HG02759 (cell line): ENCODE results near the gene ME1.
"Not testable (repeated sequence)": the region's sequence is repeated elsewhere in the genome, so short reads cannot be mapped to it uniquely, and the experiment has no call there.

ENCODE experiments used
- ATAC-seq: cut with Tn5 transposase; IDR thresholded peaks from one replicate; pipeline ENCODE4 v1.9.1; 2021; ENCODE audit warnings: mild to moderate bottlenecking, moderate library complexity; ENCODE audit not compliant: unreplicated experiment

ME1 gene

DNA sequence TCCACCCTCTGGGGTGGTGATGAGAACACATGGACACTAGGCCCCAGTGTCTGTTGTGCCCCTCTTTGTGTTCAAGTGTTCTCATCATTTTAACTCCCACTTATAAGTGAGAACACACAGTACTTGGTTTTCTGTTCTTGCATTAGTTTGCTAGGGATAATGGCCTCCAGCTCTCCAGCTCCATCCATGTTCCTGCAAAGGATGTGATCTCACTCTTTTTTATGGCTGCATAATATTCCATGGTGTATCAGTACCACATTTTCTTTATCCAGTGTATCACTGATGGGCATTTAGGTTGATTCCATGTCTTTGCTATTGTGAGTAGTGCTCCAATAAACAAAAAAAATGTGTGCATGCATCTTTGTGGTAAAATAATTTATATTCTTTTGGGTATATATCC, 170.3 kb downstream of the ME1 start:
- ATAC-seq: no peak

DNA sequence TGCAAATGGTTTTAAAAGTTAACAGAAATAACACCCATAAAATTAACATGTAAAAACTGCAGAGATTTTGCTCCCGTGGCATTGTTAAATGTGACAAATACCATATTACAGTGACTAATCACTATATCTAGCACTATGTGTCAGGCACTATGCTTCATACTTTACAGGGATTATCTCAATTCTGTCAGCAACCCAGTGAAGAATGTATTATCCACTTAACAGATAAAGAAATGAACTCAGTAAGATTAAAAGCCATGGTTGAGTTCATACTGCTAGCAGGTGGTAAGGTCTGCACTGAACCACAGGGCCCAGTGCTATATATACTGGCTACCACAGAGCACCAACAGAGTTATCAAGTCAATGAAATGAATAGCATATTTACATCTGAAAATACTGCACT, 172.3 kb downstream of the ME1 start:
- ATAC-seq: no peak

DNA sequence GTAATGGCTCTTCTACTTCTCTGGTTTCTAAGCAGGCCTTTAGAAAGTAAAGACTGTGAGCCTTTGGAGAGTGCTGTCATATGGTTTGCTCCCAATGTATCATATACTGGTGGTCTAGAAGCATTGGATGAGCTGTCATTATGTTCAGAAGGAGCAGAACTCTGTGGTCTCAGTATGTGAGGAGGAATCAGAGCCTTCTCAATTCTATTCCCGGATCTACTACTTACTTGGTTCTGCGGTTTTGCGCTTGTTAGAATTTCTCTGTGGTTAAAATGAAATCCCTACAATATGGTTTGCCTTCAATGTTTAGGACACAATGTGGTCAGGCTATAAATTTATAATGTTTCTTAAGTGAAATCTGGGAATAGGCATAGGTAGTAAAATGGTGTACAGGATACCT, 173.1 kb downstream of the ME1 start:
- ATAC-seq: no peak

DNA sequence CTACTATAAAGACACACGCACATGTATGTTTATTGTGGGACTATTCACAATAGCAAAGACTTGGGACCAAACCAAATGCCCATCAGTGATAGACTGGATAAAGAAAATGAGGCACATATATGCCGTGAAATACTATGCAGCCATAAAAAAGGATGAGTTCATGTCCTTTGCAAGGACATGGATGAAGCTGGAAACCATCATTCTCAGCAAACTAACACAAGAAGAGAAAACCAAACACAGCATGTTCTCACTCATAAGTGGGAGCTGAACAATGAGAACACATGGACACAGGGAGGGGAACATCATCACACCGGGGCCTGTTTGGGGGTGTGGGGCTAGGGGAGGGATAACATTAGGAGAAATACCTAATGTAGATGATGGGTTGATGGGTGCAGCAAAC, 174.1 kb downstream of the ME1 start:
- ATAC-seq: not testable (repeated sequence)

DNA sequence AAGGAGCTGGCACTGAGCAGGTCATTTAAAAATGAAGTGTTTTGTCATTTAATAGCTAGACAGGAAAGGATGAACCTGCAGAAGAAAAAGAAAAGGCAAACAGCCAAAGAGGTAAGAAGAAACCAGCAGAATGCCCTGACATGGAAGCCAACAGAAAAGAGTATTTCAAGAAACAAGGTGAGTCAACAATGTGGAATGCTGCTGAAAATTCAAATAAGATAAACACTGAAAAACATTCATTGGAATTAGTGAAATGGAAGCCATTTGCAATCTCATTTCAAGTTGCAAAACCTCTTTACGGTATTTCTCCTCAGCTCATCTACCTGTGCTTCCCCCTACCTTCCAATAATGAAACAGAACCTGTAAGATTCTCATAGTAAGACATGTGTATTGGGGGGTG, 178.1 kb downstream of the ME1 start:
- no peak for ATAC-seq

DNA sequence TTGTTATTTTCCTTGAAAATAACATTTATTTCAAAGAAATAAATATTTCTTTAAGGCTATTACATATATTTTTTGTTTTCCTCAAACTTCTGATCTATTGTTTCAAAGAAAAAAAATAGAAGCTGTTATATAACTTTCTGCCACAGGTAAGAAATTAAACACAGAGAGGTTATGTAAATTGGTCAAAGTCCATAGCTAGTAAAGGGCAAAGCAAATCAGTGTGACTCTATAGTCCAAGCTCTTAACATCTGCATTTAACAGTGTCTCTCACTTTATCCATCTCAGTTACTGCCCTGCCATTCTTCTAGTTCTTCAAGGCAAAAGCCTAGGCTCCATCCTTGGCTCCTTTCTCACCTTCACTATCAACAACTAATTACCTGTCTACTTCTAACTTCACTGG, 180.6 kb downstream of the ME1 start:
- no peak for ATAC-seq

DNA sequence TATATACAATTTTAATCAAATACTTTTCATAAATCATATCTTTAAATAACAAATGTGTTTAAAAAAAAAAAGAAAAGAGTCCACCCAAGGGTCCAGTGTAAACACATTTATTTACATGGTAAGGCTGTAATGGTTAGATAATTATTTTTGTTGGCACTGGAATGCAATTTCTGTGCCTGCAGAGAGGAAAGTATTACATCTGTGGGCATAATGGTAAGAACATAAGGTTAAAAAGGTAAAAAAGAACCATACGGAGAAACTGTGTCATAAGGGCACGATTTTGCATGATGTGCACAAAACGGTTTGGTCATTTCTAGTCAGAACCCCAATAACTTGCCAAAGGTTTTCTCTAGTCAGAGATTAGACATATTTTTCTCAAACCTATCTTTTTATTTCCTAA, 183.4 kb downstream of the ME1 start:
- ATAC-seq: no peak

DNA sequence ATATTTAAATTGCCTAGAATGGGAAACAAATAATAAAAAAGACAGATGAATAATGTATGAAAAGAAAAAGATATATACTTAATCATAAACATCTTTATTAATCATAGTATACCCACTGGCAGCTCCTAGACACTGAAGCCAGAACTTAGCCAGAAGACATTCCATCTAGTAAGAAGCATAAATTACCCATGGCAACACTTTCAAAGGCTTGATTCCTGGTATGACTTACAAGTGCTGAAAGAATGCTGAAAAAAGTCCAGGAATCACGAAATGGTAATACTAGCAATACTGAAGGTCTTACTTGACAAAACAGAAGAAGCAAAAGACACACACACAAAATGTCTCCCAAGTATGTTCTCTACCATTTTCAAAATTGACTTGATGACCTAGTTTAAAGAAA, 199.7 kb downstream of the ME1 start:
- ATAC-seq: no peak

DNA sequence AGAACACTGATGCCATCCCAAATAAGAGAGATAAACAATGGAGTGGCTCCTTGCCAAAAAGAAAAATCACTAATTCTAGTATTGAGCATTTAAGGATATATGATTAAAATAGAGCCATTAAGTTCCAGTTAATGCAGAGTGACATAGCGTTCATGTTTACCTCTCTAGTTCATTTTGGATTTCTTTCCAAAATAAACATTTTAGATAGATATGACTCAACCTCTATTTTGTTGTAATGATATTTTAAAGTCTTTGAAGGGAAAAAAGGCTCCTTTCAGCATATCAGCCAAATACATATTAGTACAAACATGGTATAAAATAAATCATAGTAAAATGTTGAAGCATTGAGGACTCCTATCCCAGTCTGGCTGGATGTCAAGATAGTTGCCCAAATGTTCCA, 204.3 kb downstream of the ME1 start:
- ATAC-seq: no peak

DNA sequence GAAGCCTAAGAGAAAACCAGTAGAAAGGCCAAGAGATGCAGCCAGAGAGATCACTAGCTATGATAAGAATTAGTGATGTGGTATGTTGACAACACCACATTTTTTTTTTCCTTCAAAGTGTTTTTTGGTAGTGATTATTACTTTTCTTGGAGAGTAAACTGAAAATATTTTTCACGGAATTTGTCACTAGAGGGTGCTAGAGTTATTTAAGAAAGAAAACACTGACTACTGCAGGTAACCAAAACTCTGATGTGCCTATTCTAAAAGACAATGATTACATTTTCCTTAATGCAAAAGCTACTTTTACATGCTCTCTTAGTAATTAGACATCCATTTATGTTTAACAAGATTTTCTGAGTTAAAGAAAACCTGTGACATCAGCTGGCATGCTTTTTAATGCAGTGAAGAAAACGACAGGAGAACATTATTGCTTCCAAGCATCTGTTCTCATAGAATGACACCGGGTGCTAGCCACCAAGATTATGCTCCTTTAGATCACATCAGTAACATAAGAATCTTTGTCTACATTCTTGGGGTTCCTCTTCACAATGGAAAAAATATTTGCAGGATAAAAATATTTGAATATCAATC, 208.9 kb downstream of the ME1 start:
- no peak for ATAC-seq

DNA sequence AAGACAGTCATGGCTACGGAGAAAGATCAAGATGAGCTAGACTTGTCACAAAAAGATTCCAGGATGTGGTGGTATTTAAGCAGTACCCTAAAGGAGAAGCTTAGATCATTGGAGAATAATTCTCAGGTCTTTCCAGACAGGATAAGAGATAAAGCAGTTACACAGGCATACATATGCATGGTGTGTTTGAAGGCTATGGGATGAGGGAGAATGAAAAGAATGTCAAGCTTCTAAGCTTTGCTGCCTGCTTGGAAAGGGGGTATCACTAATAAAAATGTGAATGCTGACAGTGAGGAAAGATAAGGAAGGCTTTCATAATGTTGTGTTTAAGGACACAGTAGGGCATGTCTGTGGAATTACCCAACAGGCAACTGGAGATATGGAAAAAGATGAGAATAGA, 209.6 kb downstream of the ME1 start:
- ATAC-seq: no peak

DNA sequence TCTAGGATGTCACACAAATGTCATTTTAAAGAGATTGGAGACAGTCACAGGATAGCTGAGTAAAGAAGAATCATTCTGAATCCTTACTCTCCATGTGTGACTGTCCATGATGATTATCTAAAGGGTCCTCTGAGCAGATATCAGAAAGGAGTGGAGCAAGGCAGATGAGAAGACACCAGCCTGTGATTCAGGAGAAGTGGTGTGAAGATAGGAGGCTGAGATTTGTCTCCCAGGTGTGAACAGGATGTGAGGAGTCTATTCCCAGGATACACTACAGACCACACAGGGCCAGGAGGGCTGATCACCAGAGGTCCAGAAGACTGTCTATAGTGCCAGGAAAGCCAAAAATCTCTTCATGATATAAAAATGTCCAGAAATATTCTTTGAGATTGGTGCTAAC, 210.7 kb downstream of the ME1 start:
- ATAC-seq: no peak

DNA sequence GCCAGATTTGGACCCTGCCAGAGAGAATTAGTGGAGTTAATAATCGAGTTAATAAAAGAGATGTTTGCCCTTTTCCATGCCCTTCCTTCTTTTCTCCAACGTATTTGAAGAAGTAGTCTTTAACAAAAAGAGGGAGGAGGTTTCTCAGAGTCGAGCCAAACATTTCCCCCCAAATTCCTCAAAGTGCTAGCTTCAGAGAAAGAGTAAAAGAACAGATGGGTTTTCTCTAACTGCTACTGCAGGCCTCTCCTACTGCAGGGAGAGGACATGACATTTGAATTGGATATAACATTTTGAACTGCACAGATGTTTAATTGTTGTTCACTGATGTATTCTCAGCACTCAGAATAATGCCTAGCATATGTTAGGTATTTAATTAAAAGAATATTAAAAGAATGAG, 212.2 kb downstream of the ME1 start:
- no peak for ATAC-seq

DNA sequence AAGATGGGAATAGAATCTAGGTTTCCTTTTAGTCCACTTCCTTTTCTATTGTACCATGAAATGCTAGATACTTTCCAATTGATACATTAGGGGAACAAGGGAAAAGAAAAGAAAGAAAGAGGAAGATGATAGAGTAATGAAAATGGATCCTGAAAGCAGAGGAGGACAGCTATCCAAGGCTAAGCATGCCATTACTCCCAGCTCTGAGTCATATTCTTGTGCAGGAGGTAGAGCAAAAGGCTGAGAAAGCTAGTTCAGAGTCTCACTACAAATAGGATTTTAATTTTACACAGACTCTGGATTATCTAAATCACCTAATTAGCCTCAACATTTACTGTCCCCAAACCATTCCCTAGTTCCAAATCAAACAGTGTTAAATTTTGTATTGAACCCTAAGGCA, 214.0 kb downstream of the ME1 start:
- no peak for ATAC-seq

DNA sequence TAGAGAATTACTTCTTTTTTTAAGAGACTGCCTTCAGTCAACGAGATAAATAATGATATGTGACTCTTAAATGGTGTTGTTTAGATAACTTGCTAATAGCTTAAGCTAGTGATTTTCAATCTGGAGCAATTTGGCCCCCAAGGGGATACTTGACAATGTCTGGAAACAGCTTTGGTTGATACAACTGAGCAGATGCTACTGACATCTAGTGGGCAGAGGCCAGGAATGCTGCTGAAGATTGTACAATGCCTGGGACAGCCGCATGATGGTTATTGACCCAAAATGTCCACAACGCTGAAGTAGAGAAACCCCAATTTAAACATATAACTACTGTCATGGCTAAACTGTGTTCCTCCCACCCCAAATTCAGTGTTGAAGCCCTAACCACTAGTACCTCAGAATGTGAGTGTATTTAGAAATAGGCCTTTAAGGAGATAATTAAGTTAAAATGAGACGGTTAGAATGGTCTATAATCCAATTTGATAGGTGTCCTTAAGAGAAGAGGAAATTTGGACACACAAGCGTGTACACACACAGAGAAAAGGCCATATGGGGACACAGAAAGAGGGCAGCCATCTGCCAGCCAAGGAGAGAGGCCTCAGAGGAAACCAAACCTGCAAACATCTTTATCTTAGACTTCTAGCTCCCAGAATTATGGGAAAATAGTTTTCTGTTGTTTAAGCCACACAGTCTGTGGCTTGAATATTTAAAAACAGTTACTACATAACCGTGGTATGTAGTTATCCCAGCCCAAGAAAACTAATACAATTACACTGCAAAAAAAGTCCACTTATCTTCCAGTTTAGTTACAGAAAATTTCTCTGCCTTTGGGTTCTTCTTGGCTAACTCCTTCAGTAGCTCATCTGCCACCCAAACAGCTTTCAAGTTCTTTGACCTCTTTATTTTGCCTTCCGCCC, 215.5 kb downstream of the ME1 start:
- ATAC-seq: peak; percentile 100

DNA sequence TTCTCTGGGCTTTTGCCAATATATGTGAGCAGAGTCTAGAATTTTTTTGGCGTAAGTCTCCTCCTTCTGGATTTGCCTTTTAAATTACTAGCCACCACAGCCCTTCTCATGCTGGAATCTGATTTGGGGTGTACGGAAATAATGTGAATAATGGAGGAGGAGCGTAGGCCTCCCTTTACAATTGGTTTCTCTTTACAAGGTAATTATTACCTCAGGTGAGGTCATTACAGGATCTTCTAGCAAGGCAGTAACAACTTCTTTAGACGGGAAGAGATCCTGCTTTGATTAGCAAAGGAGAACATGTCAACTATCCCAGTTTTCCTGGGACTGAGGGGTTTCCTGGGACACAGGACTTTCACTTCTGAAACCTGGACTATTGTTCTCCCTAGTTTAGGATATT, 228.8 kb downstream of the ME1 start:
- no peak for ATAC-seq

DNA sequence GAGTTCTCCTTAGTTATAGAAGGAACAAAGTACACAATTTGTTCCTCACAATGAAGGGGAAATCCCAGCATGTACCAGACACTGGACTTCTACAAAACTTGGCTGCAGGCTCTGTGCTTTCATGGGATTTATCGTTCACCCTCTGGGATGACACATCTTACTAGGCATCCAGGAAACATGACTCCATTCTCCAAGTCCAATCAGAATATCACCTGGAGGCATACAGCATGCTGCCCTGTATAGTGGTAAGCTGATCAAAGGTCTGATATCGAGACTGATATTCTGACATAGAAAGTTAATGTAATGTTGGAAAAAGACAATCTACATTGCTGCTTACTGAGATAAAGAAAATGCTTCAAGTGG, 231.0 kb downstream of the ME1 start:
- no peak for ATAC-seq

DNA sequence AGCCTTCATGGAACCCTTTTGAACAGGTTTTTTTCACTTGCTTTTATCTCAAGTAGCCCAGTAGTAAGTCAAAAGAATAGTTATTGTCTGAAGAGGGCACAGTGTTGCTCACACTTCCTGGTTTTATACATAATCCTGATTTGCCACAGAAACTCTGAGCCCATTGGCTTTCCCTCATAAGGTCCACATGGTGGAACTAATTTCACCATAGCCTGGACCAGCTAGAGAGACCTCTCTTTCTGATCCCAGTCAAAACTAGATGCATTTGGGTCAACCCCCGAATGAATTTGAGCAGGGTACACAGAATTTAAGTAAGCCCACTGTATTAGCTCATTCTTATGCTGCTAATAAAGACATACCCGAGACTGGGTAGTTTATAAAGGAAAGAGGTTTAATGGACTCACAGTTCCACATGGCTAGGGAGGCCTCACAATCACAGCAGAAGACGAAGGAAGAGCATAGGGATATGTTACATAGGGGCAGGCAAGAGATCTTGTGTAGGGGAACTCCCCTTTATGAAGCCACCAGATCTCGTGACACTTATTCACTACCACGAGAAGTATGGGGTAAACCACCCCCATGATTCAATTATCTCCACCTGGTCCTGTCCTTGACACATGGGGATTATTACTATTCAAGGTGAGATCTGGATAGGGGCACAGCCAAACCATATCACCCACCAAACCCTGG, 231.5 kb downstream of the ME1 start:
- peak; percentile 75 for ATAC-seq

DNA sequence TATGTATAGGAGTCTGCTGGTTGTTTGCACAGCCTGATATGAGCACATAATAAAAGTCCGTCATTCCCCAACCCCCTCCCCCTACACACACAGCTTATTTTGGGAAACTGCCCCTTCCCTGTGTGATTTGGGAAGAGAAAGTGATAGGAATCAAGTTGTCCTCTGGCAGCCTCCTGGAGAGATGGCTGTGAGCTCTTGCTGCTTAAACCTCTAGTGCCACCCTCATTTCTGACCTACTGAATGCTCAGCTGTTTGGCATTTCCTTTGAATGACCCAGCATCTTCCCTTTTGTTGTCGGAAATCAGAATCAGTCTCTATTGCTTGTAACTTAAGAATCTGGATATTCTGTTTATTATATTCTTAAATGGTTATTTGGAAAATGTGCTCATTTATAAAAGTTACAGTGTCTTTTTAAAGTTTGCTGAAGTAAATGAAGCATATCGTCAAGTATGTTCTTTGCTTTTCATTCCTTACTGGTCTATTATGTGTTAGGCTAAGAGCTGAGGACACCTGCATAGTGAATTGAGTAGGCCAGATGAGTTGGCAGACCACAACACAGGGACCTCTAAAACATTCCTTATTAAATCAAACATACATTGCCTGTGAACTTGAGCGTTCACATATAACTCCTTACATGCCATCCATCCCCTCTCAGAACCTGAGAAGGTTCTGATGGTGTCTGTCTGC, 232.2 kb downstream of the ME1 start:
- no peak for ATAC-seq

DNA sequence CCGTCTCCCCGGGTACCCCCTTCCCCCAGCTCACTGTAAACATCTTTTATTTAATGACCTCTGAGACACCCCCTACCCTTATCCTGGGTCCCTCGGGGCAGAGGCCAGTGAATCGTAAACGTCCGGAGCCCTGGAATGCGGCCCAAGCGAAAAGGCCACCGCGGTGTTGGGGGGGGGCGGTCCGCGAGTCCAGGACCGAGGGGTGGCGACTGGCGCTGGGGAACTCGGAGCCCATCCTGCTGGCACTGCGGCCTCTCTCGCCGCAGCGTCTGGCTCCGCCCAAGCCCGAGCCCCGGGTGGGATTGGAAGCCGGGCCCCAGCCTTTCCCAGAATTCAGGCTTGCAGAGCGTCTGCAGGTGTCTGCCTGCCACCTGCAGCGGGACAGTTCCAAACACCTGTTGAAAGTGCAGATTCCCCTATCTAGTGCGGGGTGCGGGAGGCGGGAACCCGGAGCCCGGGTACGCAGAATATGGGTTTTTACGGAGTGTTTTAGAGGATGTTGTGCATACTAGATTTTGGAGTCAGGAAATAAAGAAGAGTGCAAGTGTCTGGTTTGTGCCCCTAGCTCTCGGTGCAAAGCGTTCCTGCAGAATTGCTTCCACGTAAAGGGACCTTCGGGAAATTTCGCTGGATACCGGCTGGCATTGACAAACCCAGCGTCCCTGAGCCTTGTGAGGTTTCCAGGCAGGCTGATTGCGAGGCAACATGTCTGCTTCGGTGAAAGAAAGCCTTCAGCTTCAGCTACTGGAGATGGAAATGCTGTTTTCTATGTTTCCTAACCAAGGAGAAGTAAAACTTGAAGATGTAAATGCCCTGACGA, 236.9 kb downstream of the ME1 start:
- peak; percentile 22 for ATAC-seq
